ENCODE data around the gene LIX1L. TPM values are rescaled to one million over a fixed set of nuclear protein-coding genes. Genes with fewer than 3 reads are reported as not detected.
A peak's percentile ranks its signal among the peaks of the same experiment; 100 is the strongest.

Gene LIX1L
- total RNA-seq, 1 donor from 2014 or later: 13.6 TPM

DNA sequence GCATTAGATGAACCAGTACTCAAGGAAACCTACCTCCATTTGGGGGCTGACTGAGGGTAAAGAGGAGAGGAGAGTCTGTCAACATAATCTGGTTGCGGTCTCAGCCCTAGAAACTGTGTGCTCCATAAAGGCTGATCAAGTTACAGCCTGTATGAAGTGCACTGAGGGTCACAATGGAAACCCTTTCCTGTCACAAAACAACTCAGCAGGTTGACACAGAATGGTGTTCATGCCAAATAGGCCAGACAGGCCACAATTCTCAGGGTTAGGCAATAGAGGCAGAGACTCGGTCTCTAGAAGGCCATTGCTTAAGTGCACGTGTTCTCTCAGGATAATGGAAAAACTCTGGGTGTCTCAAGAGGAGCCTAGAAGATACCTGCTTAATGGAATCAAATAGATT lies 68.1 kb downstream of the LIX1L start:
- Histone ChIP-seq H3K9me3 (ENCODE audit: low read depth) (no peaks in the 10 kb centered on the region), H4K20me1 (ENCODE audit: low read depth) (no peaks in the 10 kb centered on the region), H3K79me2 (ENCODE audit: low read depth) (no peaks in the 10 kb centered on the region), H3F3A (ENCODE audit: low read depth) (no peaks in the 10 kb centered on the region), H3K27ac (no peak overlapping the region), H3K27me3 (peaks cover 29% of the 10 kb centered on the region), H3K4me2 (no peak overlapping the region), H2AFZ (replicated peaks) (no peak overlapping the region), H3K4me1 (peaks cover 7% of the 10 kb centered on the region), H3K36me3 (no peaks in the 10 kb centered on the region), H3K4me3 (no peak overlapping the region), H3K9ac (no peak overlapping the region)
- TF ChIP-seq EZH2 (IDR thresholded peaks at IDR 0.05): no peak
- no peak for TF ChIP-seq EZH2phosphoT487 (IDR thresholded peaks at IDR 0.05)
- no peak for TF ChIP-seq CTCF (IDR thresholded peaks at IDR 0.05)
- H3K27me3 Mint-ChIP-seq (ENCODE audit: insufficient read depth, low read depth): peaks cover 11% of the 10 kb centered on the region
- H3K4me1 Mint-ChIP-seq: peaks cover 27% of the 10 kb centered on the region
- no peak overlapping the region for H3K4me3 Mint-ChIP-seq
- peak; percentile 15 for DNase-seq (ENCODE audit: low spot score)
- no peak overlapping the region for H3K27ac Mint-ChIP-seq
- no peaks in the 10 kb centered on the region for H3K9me3 Mint-ChIP-seq
- H3K36me3 Mint-ChIP-seq: no peaks in the 10 kb centered on the region

DNA sequence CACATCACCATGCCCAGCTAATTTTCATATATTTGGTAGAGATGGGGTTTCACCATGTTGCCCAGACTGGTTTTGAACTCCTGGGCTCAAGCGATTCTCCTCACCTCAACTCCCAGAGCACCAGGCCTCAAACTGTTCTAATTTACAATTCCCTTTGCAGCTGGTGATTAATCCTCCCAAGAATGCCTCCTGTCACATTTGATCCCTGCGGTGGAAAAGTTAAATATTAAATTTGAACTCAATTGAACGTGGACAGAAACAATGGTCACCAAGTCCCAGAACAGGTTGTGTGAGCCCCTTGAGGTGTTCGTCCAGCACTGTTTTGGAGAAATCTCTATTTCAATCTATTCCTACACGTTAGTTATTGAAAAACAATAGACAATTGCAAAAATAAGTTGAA lies 70.2 kb downstream of the LIX1L start:
- Histone ChIP-seq H3K27ac (no peak overlapping the region), H3K36me3 (no peaks in the 10 kb centered on the region), H3K4me3 (no peak overlapping the region), H3K27me3 (peaks cover 50% of the 10 kb centered on the region), H3K79me2 (ENCODE audit: low read depth) (no peaks in the 10 kb centered on the region), H3K9me3 (ENCODE audit: low read depth) (no peaks in the 10 kb centered on the region), H3K4me1 (peaks cover 6% of the 10 kb centered on the region), H2AFZ (replicated peaks) (no peak overlapping the region), H3K9ac (no peak overlapping the region), H3K4me2 (no peak overlapping the region), H4K20me1 (ENCODE audit: low read depth) (no peaks in the 10 kb centered on the region), H3F3A (ENCODE audit: low read depth) (no peaks in the 10 kb centered on the region)
- no peaks in the 10 kb centered on the region for H3K9me3 Mint-ChIP-seq
- peaks cover 21% of the 10 kb centered on the region for H3K27me3 Mint-ChIP-seq (ENCODE audit: insufficient read depth, low read depth)
- no peaks in the 10 kb centered on the region for H3K36me3 Mint-ChIP-seq
- DNase-seq (ENCODE audit: low spot score): no peak
- no peak overlapping the region for H3K27ac Mint-ChIP-seq
- TF ChIP-seq EZH2phosphoT487 (IDR thresholded peaks at IDR 0.05) (no peak), EZH2 (IDR thresholded peaks at IDR 0.05) (no peak), CTCF (IDR thresholded peaks at IDR 0.05) (no peak)
- peak overlapping the region; percentile 27 for H3K4me3 Mint-ChIP-seq
- peaks cover 22% of the 10 kb centered on the region for H3K4me1 Mint-ChIP-seq

GRCh38 chr1:145886816-145887215 lies 71.0 kb downstream of the LIX1L start:
- Mint-ChIP-seq H3K27me3 (ENCODE audit: insufficient read depth, low read depth) (peaks cover 22% of the 10 kb centered on the region), H3K9me3 (no peaks in the 10 kb centered on the region), H3K4me3 (peak overlapping the region; percentile 86), H3K27ac (peak overlapping the region; percentile 47), H3K36me3 (no peaks in the 10 kb centered on the region), H3K4me1 (peaks cover 16% of the 10 kb centered on the region)
- Histone ChIP-seq H3K4me1 (no peaks in the 10 kb centered on the region), H3K27ac (no peak overlapping the region), H3F3A (ENCODE audit: low read depth) (no peaks in the 10 kb centered on the region), H3K79me2 (ENCODE audit: low read depth) (no peaks in the 10 kb centered on the region), H3K9me3 (ENCODE audit: low read depth) (no peaks in the 10 kb centered on the region), H2AFZ (replicated peaks) (no peak overlapping the region), H3K36me3 (no peaks in the 10 kb centered on the region), H3K27me3 (peaks cover 54% of the 10 kb centered on the region), H4K20me1 (ENCODE audit: low read depth) (no peaks in the 10 kb centered on the region), H3K4me3 (no peak overlapping the region), H3K4me2 (no peak overlapping the region), H3K9ac (no peak overlapping the region)
- TF ChIP-seq EZH2phosphoT487 (IDR thresholded peaks at IDR 0.05) (no peak), EZH2 (IDR thresholded peaks at IDR 0.05) (no peak)
- DNase-seq (ENCODE audit: low spot score): no peak

- Mint-ChIP-seq H3K4me1 (peaks cover 16% of the 10 kb centered on the region), H3K27ac (no peak overlapping the region), H3K9me3 (no peaks in the 10 kb centered on the region), H3K27me3 (ENCODE audit: insufficient read depth, low read depth) (peaks cover 22% of the 10 kb centered on the region), H3K36me3 (no peaks in the 10 kb centered on the region), H3K4me3 (peak overlapping the region; percentile 86)
- H3K9me3 ChIP-seq (ENCODE audit: low read depth): no peaks in the 10 kb centered on the region
- no peak for TF ChIP-seq EZH2 (IDR thresholded peaks at IDR 0.05)
- H3K27ac ChIP-seq: no peak overlapping the region
- no peaks in the 10 kb centered on the region for H3K4me1 ChIP-seq
- H3K9ac ChIP-seq: no peak overlapping the region
- peak overlapping the region; percentile 99 for H2AFZ ChIP-seq (replicated peaks)
- DNase-seq (ENCODE audit: low spot score): no peak
- peak overlapping the region; percentile 85 for H3K4me3 ChIP-seq
- H3K79me2 ChIP-seq (ENCODE audit: low read depth): no peaks in the 10 kb centered on the region
- no peaks in the 10 kb centered on the region for H3F3A ChIP-seq (ENCODE audit: low read depth)
- no peaks in the 10 kb centered on the region for H4K20me1 ChIP-seq (ENCODE audit: low read depth)
- no peaks in the 10 kb centered on the region for H3K36me3 ChIP-seq
- H3K4me2 ChIP-seq: peak overlapping the region; percentile 77
- peaks cover 54% of the 10 kb centered on the region for H3K27me3 ChIP-seq
Observed at GRCh38 chr1:145886390-145886789, 71.4 kb downstream of the LIX1L start.
